HG03442 (cell line): ENCODE data around the gene ADIRF.
"Not testable (repeated sequence)": the region's sequence is repeated elsewhere in the genome, so short reads cannot be mapped to it uniquely, and the experiment has no call there.

Experiments used
- ATAC-seq: cut with Tn5 transposase; IDR thresholded peaks from one replicate; pipeline ENCODE4 v1.9.1; 2021; ENCODE audit warnings: mild to moderate bottlenecking, moderate library complexity; ENCODE audit not compliant: unreplicated experiment

The ADIRF gene

DNA sequence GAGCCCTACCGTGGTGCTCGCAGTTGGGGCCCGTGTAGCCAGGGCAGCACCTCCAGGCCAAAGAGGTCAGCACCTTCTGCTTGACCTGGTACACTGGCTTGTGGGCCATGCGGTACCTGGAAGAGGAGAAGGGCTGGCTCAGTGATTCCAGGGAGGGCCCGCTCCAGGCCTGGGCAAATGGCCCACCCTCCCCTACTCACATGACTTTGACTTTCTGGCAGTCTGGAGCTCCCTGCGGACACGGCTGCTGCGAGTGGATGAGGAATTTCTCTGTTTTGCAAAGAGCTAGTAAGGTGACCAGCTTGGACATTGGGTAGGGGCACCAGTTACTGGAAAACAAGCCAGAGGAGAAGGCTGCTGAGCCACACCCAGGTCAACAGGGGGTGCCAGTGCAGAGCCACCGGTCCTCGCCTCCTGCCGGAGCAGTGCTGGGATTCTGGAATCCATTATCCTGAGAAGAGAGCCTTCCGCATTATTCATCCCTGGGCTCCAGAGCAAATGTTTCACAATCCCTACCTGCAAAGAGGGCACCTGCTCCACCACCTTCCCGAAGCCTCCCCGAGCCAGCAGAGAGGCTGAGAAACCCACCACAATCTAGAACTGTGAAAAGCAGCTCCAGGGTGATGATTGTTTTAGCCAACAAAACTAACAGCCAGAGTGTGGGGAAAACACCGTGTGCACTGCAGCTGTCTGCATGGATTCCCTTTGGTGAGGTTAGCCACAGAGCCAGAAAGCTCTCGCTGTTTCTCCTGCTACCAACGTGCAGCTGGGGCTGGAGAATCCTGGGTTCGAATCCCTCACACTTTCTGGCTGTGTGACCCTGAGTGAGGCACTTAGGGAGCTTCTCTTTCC, 22.7 kb upstream of the ADIRF start:
- ATAC-seq = no peak

DNA sequence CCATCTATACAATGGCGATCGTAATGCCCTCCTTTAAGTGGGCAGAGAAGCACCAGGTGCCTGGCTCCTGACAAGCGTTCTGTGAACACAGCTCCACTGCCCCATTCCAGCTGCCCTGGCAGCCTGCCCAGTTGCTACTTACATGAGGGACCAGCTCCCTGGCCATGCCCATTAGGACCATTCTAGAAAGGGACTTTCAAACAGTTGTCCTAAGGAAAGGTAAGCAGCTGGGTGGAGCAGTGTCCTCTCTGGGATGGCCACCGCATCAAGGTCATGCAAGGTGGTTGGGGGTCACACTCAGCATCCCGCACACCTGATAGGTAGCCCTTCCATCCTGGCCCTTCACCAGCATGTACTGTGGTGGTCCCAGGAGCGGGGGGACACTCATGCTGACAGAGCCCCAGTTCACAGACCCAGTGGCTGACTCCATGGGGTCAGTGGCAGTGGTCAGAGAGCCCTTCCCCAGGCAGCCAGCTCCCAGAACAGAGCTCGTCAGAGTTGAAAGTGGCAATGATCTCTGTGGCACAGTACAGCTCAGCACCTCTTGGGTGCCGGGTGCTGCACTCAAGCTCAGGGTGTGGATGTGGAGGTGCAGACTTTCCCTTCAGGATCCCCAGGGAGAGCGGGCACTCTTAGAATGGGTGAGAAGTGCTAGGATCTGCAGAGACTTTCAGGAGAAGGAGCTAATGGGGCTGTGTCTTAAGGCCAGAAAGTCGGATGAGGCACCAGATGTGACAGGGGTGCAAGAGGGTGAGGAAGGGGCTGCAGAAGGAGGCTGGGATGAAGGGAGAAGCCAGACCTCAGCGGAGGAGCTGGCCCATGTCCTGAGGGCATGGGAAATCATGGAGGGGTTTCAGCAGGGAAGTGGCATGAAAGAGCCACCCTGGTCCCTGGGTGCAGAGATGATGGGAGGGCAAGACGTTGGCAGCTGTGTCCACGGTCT, 21.8 kb upstream of the ADIRF start:
- ATAC-seq = no peak

DNA sequence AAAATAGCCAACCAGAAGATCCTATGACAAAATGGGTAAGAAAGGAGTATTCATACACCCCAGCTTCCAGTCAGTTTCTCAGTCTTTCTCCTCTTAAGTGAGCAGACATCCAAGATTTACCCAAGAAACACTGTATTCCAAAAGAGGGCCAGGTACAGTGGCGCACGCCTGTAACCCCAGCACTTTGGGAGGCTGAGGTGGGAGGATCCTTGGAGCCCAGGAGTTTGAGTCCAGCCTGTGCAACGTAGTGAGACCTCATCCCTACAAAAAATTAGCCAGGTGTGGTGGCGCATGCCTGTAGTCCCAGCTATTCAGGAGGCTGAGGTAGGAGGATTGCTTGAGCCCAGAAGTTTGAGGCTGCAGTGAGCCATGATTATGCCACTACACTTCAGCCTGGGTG, 20.5 kb upstream of the ADIRF start:
- ATAC-seq = not testable (repeated sequence)

DNA sequence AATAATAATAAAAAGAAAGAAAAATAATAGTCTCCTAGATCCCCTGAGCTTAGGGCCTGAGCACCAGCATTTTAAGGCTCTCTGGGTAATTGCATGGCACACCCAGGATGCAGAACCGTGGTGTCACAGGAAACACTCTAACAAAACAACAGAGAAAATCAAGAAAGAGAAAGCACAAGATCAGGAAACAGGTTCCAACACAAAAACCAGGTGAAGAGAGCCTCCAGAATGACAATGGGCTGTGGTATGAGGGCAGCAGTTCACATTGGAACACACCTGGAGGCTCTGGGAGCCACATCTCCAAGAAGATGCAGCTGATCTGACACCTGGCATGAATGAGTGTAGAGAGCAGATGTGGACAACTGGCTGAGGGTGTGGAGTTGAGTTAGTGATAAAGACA, 17.9 kb upstream of the ADIRF start:
- no peak for ATAC-seq

DNA sequence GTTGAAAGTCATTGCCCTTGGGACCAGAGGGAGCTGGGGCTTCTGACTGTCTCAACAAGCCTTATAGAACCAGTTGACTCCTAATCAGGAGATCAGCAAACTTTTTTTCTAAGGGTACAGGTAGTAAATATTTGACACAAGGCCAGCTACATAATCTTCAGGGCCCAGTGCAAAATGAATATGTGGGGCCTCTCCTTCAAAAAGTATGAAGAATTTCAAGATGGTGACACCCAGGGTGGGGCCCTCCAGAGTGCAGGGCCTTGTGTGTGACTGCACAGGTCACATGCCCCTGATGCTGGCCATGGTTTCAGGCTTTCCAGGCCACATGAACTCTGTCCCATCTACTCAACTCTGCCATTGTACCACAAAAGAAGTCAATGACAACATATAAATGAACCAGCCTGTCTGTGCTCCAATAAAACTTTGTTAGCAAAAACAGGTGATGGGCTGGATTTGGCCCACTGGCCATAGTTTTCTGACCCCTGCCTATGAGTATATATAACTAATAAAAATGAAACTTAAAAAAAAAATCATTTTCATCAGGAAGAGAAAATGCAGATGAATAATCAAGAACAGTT, 17.0 kb upstream of the ADIRF start:
- no peak for ATAC-seq

DNA sequence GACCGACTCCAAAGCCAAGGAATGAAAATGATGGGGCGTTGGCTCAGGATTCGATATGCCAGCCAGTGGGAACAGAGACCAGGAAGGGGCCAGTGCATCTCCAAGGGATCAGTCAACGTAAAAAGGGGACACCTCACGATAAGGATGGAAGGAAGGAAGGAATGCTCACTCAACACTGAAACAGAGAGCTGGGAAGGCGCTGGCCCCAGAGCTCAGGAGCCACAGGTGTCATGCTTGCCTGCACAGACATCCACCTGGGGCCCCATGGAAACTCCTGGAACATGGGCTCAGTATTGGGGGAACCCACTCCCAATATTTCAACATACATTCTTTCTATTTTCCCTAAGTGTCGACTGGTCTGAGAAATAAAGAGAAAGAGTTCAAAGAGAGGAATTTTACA, 16.2 kb upstream of the ADIRF start:
- ATAC-seq = no peak

DNA sequence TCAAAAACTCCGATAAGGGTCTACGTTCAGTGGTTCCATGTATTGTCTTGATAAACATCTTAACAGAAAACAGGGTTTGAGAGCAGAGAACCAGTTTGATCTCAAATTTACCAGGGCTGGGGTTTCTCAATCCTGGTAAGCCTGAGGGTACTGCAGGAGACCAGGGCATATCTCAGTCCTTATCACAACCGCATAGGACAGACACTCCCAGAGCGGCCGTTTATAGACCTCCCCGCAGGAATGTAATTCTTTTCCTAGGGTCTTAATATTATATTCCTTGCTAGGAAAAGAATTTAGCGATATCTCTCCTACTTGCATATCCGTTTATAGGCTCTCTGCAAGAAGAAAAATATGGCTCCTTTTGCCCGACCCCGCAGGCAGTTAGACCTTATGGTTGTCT, 15.6 kb upstream of the ADIRF start:
- ATAC-seq = not testable (repeated sequence)

DNA sequence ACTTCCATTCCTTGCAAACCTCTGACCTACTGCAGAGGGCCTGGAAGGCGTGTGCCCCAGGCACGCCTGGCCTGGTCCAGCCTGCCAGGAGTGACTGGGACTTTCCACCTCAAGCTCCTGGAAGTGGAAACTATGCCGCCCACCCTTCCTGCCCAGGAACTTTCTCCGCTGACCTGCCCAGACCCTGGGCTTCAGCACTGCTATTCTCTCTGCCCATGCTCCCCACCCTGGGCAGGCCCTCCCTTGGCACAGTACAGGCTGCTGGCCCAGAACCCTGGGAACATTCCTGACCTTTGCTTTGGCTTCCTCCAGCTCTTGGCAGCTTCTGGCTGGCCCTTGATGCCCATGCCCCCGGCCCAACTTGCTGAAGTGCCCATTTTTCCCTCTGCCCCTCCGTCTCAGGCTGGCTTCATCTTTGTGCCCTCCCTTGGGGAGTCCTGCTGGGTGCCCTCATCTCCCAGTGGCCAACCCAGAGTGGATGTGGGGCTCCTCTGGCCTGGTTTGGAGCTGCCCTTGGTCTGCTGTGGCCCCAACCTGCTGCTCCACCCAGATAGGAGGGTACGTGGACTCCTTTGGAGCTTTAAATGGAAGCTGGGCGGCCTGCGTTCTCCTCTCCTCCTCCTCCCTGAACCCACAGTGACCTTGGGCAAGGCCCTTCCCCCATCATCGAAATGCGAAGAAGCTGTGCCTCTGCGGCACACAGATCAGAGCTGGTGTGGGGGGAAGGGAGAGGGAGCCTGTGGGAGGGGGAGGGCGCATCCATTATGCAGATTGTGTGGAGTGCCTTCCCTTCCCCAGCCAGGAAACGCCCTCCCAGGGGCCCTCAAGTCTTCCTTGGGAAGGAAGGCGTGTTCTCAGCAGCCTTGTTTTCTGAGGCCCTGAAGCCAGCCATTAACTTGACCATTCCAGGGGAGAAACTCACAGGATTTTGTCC, 14.3 kb upstream of the ADIRF start:
- ATAC-seq = no peak

DNA sequence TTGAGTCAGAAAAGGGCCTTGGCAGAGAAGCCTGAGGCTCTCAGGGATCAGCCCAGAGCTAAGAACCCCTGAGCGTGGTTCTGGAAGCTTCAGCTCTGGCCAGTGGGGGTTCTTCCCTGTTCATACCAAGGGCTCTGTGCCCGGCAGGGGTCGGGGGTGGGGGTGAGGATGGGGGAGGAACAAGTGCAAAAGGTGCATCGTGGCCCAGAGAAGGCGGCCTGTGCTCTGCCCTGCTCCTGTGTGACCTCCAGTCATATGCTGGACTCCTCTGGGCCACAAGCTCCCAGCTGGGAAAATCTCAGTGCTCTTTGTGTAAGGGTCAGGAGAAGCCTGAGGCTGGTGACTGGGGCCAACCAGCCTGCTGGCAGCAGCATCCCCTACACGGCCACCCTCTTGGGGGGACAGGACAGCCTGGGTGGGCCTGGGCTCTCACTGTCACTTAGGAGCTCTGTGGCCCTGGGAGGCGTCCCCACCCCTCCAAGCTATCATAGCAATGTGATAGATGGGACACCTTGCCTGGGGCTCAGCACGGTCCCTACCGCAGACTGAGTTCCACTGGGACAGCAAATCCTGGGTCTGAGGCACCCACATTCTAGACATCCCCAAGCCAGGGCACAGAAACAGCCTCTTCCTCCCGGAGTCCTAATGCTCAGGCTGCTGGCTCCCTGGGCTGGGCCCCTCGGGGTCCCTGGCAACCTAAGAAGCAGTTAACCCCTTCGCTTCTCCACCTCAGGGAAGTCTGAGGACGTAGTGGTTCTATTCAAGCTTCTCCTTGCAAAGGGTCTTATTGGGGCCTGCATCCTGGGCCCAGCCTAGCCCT, 13.4 kb upstream of the ADIRF start:
- no peak for ATAC-seq

DNA sequence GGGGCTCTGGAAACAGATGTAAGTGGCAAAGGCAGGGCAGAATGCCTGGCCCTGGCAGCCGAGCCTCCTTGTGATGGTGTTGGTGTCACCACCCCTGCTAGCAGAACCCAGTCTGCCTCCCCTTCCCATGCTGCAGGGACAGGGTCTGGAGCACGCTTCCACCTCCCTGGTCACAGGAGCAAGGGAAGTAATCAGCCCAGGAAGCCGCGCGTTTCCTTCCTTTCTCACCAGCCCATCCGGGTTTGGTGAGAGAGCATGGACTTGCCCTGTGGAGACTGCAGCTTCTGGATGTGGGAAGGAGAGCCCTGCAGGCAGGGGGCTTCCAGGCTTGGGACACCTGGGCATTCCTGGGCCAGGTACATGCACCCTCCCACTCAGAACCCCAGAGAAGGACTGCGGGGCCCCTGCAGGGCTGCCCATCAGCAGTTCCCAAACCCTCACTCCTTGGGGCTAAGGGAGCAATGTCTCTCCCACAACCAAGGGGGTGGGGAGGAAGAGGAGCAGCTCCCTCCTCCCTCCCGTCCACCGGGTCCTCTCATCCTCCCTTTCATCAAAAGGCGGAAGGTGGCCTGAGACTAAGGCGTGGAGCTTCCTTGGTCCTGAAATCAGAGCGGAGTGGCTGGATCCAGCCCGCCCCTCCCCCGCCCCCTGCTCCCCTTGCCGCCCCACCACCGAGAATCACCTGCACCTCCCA, 12.6 kb upstream of the ADIRF start:
- no peak for ATAC-seq

DNA sequence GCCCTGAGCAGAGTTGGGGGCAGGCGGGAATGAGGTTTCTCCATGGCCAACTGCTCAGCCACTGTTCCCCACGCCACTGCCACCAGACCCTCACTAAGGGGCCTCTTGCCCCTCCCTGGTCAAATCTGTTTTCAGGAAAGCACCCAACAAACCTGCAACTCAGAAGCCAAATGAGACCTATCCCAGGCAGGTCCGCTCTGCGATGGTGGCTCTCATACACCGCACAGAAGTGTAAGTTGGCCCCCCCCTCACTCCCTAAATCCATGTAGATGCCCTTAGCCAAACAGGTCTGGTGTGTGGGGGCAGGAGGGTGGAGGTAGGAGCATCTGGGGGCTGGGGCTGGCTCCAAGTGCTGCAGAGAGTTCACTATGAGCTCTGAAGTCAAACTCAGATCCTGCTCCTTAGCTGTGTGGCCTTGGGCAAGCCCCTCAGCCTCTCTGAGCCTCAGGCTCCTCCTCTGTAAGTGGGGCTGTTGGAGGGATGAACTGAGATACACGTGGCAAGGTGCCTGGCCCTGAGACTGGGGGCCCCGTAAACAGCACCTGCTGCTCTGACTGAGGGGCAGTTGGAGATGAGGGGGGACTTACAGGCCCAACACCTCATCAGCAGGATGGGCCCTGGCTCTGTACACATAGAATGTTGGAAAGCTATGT, 12.0 kb upstream of the ADIRF start:
- no peak for ATAC-seq

DNA sequence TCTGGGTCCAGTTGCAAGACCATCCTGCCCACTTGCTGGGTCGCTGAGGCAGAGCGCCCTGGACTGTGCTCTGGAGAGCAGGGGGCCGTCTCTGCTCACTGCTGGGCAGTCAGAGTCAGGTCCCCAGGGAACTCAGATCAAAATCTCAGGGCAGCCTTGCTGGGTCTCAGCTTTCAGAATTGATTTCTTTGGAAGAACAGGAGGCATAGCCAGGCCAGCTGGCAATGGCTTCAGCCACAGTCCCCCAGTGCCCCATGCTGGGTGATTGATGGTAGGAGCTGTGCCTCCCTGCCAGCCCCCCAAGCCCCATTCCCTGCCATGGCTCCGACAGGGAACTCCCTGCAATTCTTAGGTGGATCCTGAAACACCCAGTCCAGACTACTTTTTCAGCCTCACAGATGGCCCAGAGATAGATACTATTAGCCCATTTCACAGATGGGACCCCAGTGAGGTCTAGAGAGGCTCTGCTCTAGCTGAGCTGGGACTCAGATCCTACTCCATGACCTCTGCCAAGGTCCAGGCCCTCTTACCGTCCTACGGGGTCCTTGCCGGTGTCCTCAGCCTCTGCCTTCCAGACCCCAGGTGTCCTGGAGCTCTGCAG, 11.3 kb upstream of the ADIRF start:
- no peak for ATAC-seq

DNA sequence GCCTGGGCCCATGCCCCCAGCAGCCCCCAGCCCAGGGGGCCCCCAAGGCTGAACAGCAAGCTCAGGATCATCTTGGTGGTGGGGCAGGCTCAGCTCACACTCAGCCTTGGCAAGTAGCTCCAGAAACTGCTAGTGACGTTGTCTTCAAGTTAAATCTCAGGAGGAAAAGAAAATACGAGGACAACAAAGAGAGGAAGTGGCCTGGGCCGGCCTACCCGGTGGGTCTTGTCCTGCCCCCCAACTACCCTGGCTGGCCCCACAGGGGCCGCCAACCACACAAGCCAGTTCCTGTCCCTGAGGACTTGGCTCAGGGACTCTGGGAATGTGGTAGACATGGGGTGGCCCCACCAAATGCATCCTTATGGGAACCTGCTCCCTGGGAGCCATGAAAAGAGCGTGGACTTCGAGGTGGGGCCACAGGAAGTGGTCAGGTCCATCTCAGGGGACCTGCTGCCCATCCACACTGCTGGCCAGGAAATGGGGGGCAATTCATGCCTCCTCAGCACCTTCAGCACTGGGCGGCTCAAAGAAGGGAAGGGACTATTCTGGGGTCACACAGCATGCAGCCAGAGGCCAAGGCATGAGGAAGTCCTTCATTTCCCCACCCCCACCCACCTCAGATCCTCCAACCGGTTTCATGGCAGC, 10.7 kb upstream of the ADIRF start, which contains the start of gene MMRN2:
TSS of gene MMRN2 (minus strand) at position 145 of the 645 bp plus-strand sequence. CDS start at position 71, 74 bp downstream.
- no peak for ATAC-seq

DNA sequence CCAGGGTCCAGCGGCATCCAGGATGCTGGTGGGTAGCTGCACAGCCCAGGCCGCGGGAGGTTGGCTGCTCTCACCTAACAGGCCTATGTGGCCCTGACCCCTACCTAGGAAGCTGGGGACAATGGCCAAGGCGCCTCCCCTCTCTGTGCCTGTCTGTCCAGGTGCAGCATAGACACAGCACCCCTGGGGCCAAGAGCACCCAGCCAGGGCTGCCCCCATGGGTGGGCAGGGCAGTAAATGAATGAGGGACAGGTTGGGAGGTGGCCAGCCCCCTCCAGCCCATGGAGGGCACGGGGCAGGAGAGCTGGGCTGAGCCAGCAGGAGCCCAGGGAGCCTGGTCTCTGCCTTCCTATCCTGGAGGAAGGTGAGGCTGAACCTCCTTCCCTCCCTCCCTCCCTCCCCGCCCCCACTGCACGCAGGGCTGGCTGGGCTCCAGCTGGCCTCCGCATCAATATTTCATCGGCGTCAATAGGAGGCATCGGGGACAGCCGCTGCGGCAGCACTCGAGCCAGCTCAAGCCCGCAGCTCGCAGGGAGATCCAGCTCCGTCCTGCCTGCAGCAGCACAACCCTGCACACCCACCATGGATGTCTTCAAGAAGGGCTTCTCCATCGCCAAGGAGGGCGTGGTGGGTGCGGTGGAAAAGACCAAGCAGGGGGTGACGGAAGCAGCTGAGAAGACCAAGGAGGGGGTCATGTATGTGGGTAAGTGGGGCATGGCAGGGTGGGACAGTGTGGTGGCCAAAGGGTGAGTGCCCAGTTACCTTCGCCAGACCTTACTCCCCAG, 10.0 kb upstream of the ADIRF start, which contains the start of gene SNCG:
TSS of gene SNCG (plus strand) at position 484 of the 785 bp plus-strand sequence. CDS start at position 583, 99 bp downstream.
- ATAC-seq = no peak

DNA sequence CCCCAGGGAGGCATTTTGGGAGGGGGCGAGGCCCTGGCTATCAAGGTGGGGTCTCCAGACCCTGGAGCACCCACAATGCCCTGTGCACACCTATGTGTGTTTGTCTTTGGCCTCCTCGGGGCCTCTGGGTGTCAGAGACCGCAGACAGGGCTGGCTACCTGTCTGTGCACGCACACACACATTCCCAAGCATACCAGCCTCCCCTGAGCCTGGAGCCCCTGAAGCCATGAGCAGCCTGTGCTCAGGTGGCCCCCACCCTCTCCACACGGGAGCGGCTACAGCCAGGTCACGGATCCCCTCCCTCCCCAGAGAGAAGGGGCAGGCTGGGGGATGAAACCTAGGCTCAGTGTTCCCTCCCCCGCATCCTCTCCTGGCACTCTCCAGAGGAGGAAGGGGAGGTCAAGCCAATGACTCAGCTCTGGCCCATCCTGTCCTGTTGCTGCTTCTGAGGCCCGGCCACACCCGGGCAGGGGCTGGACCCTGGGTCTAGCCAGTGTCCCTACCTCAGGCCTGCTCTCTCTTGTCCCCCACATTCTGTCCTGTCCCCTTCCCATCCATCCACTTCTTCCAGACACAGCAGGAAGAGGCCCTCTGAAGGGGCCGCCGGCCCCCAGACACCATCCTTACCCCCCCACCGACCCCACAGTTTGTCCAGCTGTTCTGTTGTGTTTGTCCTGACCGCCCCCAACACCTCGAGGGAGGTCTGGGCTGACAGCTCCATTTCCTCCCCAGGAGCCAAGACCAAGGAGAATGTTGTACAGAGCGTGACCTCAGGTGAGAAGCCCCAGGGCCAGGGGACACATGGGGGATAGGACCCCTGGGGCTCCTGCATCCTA, 9.2 kb upstream of the ADIRF start:
- ATAC-seq = no peak

DNA sequence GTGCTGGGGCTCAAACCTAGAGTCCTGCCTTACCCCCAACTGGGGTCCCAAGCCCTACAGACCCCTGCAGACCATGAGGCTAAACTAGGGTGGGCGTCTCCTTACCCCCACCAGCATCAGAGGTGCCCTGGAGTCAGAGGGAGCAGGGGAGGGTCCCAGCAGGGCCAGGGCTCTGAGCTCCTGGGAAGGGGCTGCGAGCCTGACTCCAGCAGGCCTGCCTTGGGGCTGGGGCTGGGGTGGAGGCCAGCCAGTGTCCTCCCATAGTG, 8.6 kb upstream of the ADIRF start:
- ATAC-seq = no peak
